GM12872 (cell line): ENCODE measurements around the gene ARHGAP8.

Source experiments
- CTCF ChIP-seq: IDR thresholded peaks from 3 replicates; pipeline ENCODE4 v1.5.1; 2011; ENCODE audit warnings: low read depth, mild to moderate bottlenecking, low read length, moderate library complexity; ENCODE audit not compliant: insufficient read depth

ARHGAP8 gene

GRCh38 chr22:44752285-44753188, at the start of gene ARHGAP8:
ARHGAP8 (plus strand) TSS chr22:44752575; CDS start chr22:44786528, 33,953 bp downstream.
- TF ChIP-seq CTCF, result no peak

GRCh38 chr22:44703255-44703870, 49.0 kb upstream of the ARHGAP8 start:
- no peak for TF ChIP-seq CTCF

DNA sequence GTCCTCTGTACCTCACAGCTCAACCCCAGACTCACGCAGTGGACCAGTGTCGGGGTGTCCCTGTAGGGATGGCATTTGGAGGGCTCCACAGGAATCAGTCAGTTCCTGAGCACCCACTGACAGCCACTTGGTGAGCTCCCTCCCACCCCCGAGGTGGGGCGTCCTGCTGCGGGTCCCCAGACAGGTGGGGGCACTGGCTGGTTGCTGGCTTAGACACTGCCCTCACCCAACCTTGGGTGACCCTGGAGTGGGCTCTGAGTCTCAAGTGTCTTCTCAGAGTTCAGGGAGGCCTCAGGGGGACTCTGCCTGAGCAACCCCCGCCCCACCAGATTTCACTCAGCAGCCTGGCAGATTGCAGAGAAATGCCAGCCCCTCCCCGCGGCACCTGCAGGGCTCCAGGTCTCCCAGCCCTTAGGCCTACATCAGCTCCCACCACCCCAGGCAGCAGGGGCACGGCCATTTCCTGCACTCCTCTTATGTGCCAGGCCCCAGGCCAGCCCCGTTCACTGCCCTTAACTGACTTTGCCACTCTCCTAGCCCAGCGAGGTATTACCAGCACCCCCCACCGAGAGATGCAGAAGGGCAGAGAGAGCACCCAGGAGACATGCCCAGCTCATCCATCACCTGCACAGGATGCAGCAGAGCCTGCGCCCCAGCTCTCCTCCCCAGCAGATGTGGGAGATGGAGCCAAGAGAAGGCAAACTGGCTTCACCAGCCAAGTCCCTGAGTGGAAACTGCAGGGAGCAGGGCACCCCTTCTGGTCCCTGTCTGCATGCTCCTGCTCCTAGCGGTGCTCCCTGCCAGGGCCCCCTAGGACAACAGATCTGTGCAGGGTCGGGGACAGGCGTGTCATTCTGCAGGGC, 48.0 kb upstream of the ARHGAP8 start:
- no peak for TF ChIP-seq CTCF

DNA sequence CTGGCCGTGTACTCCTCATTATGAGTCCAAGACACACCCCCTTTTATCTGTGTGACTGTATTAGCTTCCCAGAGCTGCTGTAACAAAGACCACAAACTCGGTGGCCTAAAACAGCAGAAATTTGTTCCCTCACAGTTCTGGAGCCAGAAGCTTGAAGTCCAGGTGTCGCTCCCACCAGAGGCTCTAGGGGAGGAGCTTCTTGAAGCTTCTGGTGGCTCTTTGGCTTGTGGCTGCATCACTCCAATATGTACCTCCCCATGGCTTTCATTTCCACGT, 47.4 kb upstream of the ARHGAP8 start:
- no peak for TF ChIP-seq CTCF

- TF ChIP-seq CTCF, result no peak
Measured at GRCh38 chr22:44706488-44706887, 45.9 kb upstream of the ARHGAP8 start.

DNA sequence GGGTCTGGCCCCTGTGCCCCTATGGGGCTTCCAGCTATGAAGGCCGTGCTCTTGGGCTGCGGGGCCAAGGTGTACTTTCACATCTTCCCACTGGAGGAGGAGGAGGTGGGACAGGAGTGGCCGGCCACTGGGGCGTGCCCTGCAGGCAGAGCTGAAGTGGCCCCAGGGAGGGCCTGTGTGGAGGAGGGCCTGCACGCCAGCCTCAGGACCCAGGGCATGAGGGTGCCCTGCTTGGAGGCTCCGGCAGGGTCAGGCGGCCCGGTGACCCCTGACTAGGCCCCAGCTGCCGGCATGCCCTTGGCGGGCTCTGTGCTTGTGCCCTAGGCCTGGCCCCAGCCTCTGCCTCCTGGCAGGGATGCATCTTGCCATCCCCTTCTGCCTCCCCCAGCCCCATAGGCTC, 45.2 kb upstream of the ARHGAP8 start:
- TF ChIP-seq CTCF, result no peak

- no peak for TF ChIP-seq CTCF
Measured at GRCh38 chr22:44707752-44708151, 44.6 kb upstream of the ARHGAP8 start.
